Umbilical cord (tissue), 2 donors: ENCODE data around the gene LRMDA. TPM values are rescaled to one million over a fixed set of nuclear protein-coding genes. Genes with fewer than 3 reads are reported as not detected.

Experiments
- DNase-seq: peaks from one replicate; pipeline ENCODE4 v3.0.0-alpha.2; 2015; ENCODE audit warnings: low spot score
- total RNA-seq: library from RNA; depleted of rRNA; stranded (reverse); fragments of >200 nt; gene quantifications from one replicate; pipeline ENCODE4 v1.2.3, GENCODE V29; 2014; ENCODE audit warnings: low replicate concordance; ENCODE audit not compliant: insufficient read depth

The LRMDA gene
- total RNA-seq, 1 donor from 2014 or later = 1.7 TPM

GRCh38 chr10:76297358-76297757, 865.9 kb downstream of the LRMDA start:
- no peak for DNase-seq

- DNase-seq = no peak
These were observed 866.4 kb downstream of the LRMDA start for GRCh38 chr10:76297780-76298281.

- DNase-seq = no peak
These were observed 866.9 kb downstream of the LRMDA start for GRCh38 chr10:76298329-76298728.

- DNase-seq = no peak
These were observed 868.1 kb downstream of the LRMDA start for GRCh38 chr10:76299501-76299900.

GRCh38 chr10:76301211-76301610, 869.8 kb downstream of the LRMDA start:
- DNase-seq = no peak

GRCh38 chr10:76301950-76302349, 870.5 kb downstream of the LRMDA start:
- DNase-seq = no peak

GRCh38 chr10:76302481-76302880, 871.1 kb downstream of the LRMDA start:
- DNase-seq = no peak

- DNase-seq = peak; percentile 89
These were observed 871.7 kb downstream of the LRMDA start for GRCh38 chr10:76302961-76303630.

- peak; percentile 89 for DNase-seq
These were observed 872.4 kb downstream of the LRMDA start for GRCh38 chr10:76303682-76304316.

- DNase-seq = no peak
These were observed 874.6 kb downstream of the LRMDA start for GRCh38 chr10:76305930-76306615.

GRCh38 chr10:76306856-76307255, 875.4 kb downstream of the LRMDA start:
- DNase-seq = no peak

- DNase-seq = no peak
These were observed 877.6 kb downstream of the LRMDA start for GRCh38 chr10:76309070-76309469.

GRCh38 chr10:76309741-76310587, 878.5 kb downstream of the LRMDA start:
- DNase-seq = peak; percentile 95

GRCh38 chr10:76310588-76311080, 879.2 kb downstream of the LRMDA start:
- no peak for DNase-seq

GRCh38 chr10:76311752-76312636, 880.6 kb downstream of the LRMDA start:
- peak; percentile 67 for DNase-seq

- DNase-seq = no peak
These were observed 883.8 kb downstream of the LRMDA start for GRCh38 chr10:76315240-76315639.

- no peak for DNase-seq
These were observed 884.8 kb downstream of the LRMDA start for GRCh38 chr10:76316234-76316633.

- no peak for DNase-seq
These were observed 885.7 kb downstream of the LRMDA start for GRCh38 chr10:76317078-76317477.

GRCh38 chr10:76318211-76318610, 886.8 kb downstream of the LRMDA start:
- no peak for DNase-seq

- no peak for DNase-seq
These were observed 888.2 kb downstream of the LRMDA start for GRCh38 chr10:76319661-76320060.
